ENCODE data around the gene DNASE2B.
"Not testable (repeated sequence)": the region's sequence is repeated elsewhere in the genome, so short reads cannot be mapped to it uniquely, and the experiment has no call there.

DNASE2B gene

DNA sequence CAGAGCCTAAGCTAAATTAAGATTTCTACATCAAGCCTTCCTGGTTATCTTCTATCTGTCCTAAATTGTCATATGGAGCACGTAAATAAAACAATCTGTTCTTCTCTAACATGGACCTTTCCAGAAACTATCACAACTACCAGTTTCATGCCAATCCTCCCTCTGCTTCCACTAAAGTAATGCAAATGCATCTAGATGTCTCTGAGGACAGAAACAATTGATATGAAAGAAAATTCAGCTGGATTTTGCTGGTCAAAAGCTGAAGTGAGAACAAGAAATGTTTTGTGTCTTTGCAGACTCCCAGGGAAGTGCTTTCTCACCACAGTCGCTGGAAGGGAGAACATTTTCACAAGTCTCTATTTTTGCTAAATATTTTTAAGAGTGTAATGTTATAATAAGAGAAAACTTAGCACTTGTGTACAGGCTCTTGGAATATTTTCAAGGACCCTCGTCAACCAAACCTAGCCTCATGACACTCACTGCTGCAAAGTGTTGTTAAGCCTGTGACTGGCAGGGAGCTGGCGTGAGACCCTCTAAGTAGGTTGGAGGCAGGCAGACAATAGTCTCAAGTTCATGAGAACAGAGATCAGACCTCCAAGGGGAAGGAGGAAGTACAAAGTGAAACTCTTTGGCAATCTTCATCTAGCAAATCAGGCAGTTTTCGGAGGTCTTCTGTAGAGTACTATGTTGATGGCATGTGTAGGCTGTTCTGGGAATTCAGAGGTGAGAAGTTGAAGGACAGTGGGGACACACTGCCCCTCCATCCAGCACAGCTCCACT, 38.8 kb downstream of the DNASE2B start:
- TF ChIP-seq, protein P1, sequence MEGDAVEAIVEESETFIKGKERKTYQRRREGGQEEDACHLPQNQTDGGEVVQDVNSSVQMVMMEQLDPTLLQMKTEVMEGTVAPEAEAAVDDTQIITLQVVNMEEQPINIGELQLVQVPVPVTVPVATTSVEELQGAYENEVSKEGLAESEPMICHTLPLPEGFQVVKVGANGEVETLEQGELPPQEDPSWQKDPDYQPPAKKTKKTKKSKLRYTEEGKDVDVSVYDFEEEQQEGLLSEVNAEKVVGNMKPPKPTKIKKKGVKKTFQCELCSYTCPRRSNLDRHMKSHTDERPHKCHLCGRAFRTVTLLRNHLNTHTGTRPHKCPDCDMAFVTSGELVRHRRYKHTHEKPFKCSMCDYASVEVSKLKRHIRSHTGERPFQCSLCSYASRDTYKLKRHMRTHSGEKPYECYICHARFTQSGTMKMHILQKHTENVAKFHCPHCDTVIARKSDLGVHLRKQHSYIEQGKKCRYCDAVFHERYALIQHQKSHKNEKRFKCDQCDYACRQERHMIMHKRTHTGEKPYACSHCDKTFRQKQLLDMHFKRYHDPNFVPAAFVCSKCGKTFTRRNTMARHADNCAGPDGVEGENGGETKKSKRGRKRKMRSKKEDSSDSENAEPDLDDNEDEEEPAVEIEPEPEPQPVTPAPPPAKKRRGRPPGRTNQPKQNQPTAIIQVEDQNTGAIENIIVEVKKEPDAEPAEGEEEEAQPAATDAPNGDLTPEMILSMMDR (conservative IDR thresholded peaks at IDR 0.05; ENCODE audit: low read depth, low read length), result no peak
- no peaks in the 10 kb centered on the region for H3K79me2 ChIP-seq (ENCODE audit: insufficient read depth, low read depth)
- no peaks in the 10 kb centered on the region for H4K20me1 ChIP-seq (ENCODE audit: insufficient read depth)
- no peak overlapping the region for H2AFZ ChIP-seq (ENCODE audit: low read depth)
- no peak overlapping the region for H3K9ac ChIP-seq
- no peak overlapping the region for H3K4me2 ChIP-seq
- no peaks in the 10 kb centered on the region for H3K27me3 ChIP-seq (ENCODE audit: insufficient read depth, low read depth)
- peaks cover 13% of the 10 kb centered on the region for H3K4me1 ChIP-seq (ENCODE audit: low read depth, poor library complexity, severe bottlenecking)
- H3K4me3 ChIP-seq (IDR thresholded peaks at IDR 0.05; ENCODE audit: insufficient read depth, low read depth, low read length), result no peak overlapping the region
- H3K27ac ChIP-seq, result no peak overlapping the region
- H3K36me3 ChIP-seq (ENCODE audit: insufficient read depth), result no peaks in the 10 kb centered on the region

DNA sequence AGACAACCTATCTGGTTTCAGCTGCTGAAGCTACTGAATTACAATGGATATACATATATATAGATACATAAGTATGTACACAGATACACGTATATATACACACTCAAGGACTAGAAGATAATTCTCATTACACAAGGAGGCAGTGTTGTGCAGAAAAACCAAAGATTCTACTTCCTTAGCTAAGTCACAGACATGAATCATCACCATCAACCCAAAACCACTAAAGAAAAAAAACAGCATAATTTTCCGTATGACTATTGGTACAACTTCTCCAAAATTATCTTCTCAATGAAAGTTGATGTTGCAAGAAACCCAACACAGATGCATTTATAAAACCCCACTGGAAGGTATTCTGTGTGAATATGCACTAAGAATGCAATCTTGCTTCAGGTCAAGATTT, 44.0 kb downstream of the DNASE2B start:
- no peaks in the 10 kb centered on the region for H3K27me3 ChIP-seq (ENCODE audit: insufficient read depth, low read depth)
- H3K79me2 ChIP-seq (ENCODE audit: insufficient read depth, low read depth), result no peaks in the 10 kb centered on the region
- H2AFZ ChIP-seq (ENCODE audit: low read depth), result no peak overlapping the region
- H3K27ac ChIP-seq, result no peak overlapping the region
- no peak overlapping the region for H3K9ac ChIP-seq
- no peaks in the 10 kb centered on the region for H4K20me1 ChIP-seq (ENCODE audit: insufficient read depth)
- no peaks in the 10 kb centered on the region for H3K4me1 ChIP-seq (ENCODE audit: low read depth, poor library complexity, severe bottlenecking)
- TF ChIP-seq, protein P1 (conservative IDR thresholded peaks at IDR 0.05; ENCODE audit: low read depth, low read length), result no peak
- H3K4me3 ChIP-seq (IDR thresholded peaks at IDR 0.05; ENCODE audit: insufficient read depth, low read depth, low read length), result no peak overlapping the region
- no peak overlapping the region for H3K4me2 ChIP-seq
- no peaks in the 10 kb centered on the region for H3K36me3 ChIP-seq (ENCODE audit: insufficient read depth)

DNA sequence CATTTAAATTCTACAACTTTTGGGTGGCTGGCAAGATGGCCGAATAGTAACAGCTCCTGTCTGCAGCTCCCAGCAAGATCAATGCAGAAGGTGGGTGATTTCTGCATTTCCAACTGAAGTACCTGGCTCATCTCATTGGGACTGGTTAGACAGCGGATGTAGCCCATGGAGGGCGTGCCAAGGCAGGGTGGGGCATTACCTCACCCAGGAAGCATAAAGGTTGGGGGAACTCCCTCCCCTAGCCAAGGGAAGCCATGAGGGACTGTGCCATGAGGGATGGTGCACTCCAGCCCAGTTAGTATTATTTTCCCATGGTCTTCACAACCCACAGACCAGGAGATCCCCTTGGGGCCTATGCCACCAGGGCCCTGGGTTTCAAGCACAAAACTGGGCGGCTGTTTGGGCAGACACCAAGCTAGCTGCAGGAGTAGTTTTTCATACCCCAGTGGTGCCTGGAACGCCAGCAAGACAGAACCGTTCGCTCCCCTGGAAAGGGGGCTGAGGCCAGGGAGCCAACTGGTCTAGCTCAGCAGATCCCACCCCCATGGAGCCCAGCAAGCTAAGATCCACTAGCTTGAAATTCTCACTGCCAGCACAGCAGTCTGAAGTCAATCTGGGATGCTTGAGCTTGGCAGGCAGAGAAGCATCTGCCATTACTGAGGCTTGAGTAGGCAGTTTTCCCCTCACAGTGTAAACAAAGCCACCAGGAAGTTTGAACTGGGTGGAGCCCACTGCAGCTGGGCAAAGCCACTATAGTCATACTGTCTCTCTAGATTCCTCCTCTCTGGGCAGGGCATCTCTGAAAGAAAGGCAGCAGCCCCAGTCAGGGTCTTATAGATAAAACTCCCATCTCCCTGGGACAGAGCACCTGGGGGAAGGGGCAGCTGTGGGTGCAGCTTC, 44.7 kb downstream of the DNASE2B start:
- H3K4me3 ChIP-seq (IDR thresholded peaks at IDR 0.05; ENCODE audit: insufficient read depth, low read depth, low read length); H3K27ac ChIP-seq; H3K79me2 ChIP-seq (ENCODE audit: insufficient read depth, low read depth); H3K36me3 ChIP-seq (ENCODE audit: insufficient read depth); H2AFZ ChIP-seq (ENCODE audit: low read depth); H3K4me2 ChIP-seq; H3K27me3 ChIP-seq (ENCODE audit: insufficient read depth, low read depth); H4K20me1 ChIP-seq (ENCODE audit: insufficient read depth); H3K4me1 ChIP-seq (ENCODE audit: low read depth, poor library complexity, severe bottlenecking); H3K9ac ChIP-seq: not testable (repeated sequence)

DNA sequence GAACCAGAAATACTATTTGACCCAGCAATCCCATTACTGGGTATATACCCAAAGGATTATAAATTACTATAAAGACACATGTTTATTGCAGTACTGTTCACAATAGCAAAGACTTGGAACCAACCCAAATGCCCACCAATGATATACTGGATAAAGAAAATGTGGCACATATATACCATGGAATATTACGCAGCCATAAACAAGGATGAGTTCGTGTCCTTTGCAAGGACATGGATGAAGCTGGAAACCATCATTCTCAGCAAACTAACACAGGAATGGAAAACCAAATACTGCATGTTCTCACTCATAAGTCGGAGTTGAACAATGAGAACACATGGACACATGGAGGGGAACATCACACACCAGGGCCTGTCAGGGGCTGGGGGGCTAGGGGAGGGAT, 50.4 kb downstream of the DNASE2B start:
- not testable (repeated sequence) for H2AFZ ChIP-seq (ENCODE audit: low read depth); H3K4me1 ChIP-seq (ENCODE audit: low read depth, poor library complexity, severe bottlenecking); H3K79me2 ChIP-seq (ENCODE audit: insufficient read depth, low read depth); H3K9ac ChIP-seq; H3K4me2 ChIP-seq; H3K36me3 ChIP-seq (ENCODE audit: insufficient read depth); H4K20me1 ChIP-seq (ENCODE audit: insufficient read depth); H3K4me3 ChIP-seq (IDR thresholded peaks at IDR 0.05; ENCODE audit: insufficient read depth, low read depth, low read length); H3K27me3 ChIP-seq (ENCODE audit: insufficient read depth, low read depth); H3K27ac ChIP-seq

DNA sequence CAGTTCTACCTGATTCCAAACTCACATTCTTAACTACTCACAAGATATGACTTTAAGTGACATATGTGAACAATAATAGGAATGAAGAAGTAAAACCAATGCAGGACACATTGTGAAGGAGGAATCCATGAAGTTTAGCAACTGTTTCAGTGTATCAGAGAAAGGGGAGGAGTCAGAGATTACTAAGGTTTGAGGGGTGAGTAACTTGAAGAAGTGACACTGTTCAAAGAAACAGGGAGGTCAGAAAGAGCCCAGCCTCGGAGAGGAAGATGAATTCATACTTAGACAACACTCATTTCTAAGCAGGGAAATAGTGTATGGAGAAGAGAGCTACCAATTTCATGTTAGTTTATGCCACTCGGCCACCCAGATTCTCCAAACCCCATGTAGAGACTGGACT, 52.6 kb downstream of the DNASE2B start:
- H3K79me2 ChIP-seq (ENCODE audit: insufficient read depth, low read depth), result no peaks in the 10 kb centered on the region
- no peaks in the 10 kb centered on the region for H3K36me3 ChIP-seq (ENCODE audit: insufficient read depth)
- no peak overlapping the region for H3K27ac ChIP-seq
- H3K27me3 ChIP-seq (ENCODE audit: insufficient read depth, low read depth), result no peaks in the 10 kb centered on the region
- no peaks in the 10 kb centered on the region for H4K20me1 ChIP-seq (ENCODE audit: insufficient read depth)
- no peak overlapping the region for H3K9ac ChIP-seq
- TF ChIP-seq, protein P1 (conservative IDR thresholded peaks at IDR 0.05; ENCODE audit: low read depth, low read length), result no peak
- no peak overlapping the region for H2AFZ ChIP-seq (ENCODE audit: low read depth)
- no peak overlapping the region for H3K4me3 ChIP-seq (IDR thresholded peaks at IDR 0.05; ENCODE audit: insufficient read depth, low read depth, low read length)
- no peak overlapping the region for H3K4me2 ChIP-seq
- no peaks in the 10 kb centered on the region for H3K4me1 ChIP-seq (ENCODE audit: low read depth, poor library complexity, severe bottlenecking)
